AG04449 (cell line): Measurements from ENCODE around the gene ESR1.

Experiments
- CTCF ChIA-PET: fragments of 350-600 bp; formaldehyde crosslinking; extraction: SDS; loops from one replicate; lab custom pipeline; 2021; ENCODE audit warnings: antibody characterized with exemption; lab: Yijun Ruan, JAX
- POLR2A ChIA-PET: fragments of 400-600, 350-600 bp; formaldehyde crosslinking; extraction: SDS; loops from one replicate; lab custom pipeline; 2020; ENCODE audit warnings: antibody characterized with exemption, inconsistent platforms; lab: Yijun Ruan, JAX
- DNase-seq: peaks from one replicate; pipeline ENCODE4 v3.0.0-alpha.2; 2010; ENCODE audit warnings: low read depth, low spot score
- H3K4me3 ChIP-seq: 2 replicates; pipeline ENCODE4 v1.5.1; 2011; ENCODE audit warnings: low read depth, mild to moderate bottlenecking, control low read depth, low read length
- TF ChIP-seq, protein P1 (sequence below): IDR thresholded peaks from one replicate; pipeline ENCODE4 v1.5.1; 2011; ENCODE audit warnings: mild to moderate bottlenecking, moderate library complexity, low read length, control low read depth, inconsistent platforms; ENCODE audit not compliant: insufficient read depth; ENCODE audit errors: missing control alignments

Gene ESR1

DNA sequence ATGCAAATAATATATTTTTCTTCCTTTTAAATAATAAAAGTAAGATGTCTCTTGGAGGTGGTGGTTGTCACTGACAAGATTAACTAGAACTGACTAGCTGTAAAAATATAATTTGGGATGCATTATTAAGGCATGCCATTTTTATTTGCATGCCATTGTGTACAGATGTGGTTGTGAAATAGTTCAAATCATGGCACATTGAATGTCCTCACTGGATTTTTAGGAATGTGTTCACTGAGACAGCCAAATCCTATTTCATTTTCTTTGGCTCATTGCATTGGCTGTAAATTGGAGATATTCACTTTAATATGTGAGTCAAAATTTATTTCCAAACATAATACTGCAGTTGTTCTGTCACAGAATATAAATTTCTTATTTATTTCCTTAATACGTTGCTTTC lies 62.3 kb downstream of the ESR1 start:
- DNase-seq = no peak
- TF ChIP-seq, protein P1, sequence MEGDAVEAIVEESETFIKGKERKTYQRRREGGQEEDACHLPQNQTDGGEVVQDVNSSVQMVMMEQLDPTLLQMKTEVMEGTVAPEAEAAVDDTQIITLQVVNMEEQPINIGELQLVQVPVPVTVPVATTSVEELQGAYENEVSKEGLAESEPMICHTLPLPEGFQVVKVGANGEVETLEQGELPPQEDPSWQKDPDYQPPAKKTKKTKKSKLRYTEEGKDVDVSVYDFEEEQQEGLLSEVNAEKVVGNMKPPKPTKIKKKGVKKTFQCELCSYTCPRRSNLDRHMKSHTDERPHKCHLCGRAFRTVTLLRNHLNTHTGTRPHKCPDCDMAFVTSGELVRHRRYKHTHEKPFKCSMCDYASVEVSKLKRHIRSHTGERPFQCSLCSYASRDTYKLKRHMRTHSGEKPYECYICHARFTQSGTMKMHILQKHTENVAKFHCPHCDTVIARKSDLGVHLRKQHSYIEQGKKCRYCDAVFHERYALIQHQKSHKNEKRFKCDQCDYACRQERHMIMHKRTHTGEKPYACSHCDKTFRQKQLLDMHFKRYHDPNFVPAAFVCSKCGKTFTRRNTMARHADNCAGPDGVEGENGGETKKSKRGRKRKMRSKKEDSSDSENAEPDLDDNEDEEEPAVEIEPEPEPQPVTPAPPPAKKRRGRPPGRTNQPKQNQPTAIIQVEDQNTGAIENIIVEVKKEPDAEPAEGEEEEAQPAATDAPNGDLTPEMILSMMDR = no peak
- POLR2A ChIA-PET = no interaction called here
- CTCF ChIA-PET = no interaction called here
- H3K4me3 ChIP-seq = no peak overlapping the region

DNA sequence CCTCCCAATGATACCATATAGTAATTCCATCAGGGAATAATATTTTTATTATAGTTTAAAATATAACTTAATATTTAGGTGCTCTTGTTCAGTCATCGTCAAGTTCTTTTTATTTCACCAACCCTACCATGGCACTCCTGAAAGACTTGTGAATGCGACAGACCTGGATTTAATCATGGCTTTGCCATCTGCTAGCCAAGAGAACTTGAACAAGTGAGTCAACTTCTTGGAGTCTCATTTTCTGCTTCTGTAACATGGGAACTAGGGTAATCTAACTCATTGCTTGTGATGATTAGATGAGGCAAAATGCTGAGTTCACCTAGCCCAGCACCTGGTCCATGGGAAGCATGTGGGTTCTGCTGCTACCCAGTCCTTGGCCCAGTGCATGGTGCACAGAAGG lies 62.9 kb downstream of the ESR1 start:
- no peak overlapping the region for H3K4me3 ChIP-seq
- CTCF ChIA-PET = no interaction called here
- TF ChIP-seq, protein P1 = no peak
- DNase-seq = no peak
- POLR2A ChIA-PET = no interaction called here

DNA sequence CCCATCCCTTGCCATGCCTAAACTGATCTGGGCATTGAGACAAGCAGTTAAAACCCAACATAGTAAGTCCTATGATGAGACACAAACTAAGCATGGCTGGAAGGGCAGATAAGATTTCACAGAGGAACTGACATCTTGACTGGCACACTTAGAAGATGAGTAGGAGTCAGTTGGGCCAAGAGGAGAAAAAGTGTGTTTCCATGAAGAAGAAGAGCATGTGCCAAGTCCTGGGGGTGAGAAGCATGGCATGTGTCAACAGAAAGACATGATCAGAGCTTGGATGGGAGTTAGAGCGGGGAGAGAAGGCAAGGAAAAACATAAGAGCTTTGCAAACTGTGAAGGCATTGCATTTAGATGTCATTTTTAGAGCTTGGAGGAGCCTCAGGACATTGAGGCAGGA lies 68.0 kb downstream of the ESR1 start:
- ChIA-PET CTCF (no interaction called here), POLR2A (no interaction called here)
- TF ChIP-seq, protein P1 = no peak
- no peak for DNase-seq
- H3K4me3 ChIP-seq = no peak overlapping the region

DNA sequence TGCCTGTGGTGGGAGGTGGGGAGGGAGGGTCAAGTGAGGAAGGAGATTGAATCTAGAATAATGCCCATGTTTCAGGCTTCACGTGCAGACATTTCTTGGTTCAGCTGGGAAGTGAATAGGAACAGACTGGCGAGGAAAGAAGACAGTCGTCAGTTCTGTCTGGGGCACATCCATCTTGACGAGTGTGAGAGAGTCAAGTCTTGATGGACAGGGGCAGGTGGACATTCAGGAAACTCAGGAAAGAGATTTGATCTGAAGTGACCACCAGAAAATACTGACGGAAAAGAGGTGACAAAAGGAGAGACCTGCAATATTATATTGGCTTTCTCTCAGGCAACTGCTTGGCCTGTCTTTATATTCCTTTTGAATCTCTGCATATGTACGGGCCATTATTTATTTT lies 68.6 kb downstream of the ESR1 start:
- CTCF ChIA-PET = no interaction called here

DNA sequence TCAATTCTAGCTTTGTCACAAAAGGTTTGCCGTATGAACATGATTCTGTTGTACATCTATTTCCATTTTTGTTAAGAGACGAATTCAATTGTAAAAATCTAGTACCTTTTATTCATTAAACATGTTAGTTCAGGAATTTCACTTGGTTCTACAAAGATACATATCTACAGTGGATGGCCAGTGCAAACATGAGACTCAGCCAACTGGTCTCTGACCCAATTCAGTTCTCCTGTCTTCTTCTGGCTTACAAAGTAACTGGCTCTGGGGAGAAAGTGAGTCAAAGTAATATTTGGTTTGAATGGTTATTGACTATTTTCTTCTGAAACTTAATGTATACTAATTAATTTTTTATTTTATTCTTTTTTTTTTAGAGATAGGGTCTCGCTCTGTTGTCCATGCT lies 70.0 kb downstream of the ESR1 start:
- no peak overlapping the region for H3K4me3 ChIP-seq
- POLR2A ChIA-PET = no interaction called here
- no peak for DNase-seq
- CTCF ChIA-PET = no interaction called here
- TF ChIP-seq, protein P1 = no peak

More for the DNA sequence above, 68.6 kb downstream of the ESR1 start:
- TF ChIP-seq, protein P1 = no peak
- POLR2A ChIA-PET = no interaction called here
- no peak overlapping the region for H3K4me3 ChIP-seq
- DNase-seq = no peak

DNA sequence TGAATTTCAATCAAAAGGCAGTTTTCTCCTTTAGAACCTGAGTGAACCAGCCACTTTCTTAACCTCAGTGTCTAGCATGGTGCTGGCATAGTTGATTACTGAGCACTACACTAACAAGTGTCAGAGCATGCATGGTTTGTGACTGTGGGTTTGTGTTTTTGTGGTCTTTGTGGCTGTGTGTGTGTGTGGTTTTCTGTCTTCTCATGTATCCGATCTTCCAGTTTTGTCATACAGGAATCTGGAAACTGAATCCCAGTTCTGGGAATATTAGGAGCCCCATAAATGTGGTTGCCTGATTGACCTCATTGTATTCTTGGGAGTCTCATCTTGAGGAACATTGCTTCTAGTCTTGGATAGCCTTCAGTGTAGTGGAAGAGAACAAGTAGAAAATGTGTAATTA lies 73.7 kb downstream of the ESR1 start:
- CTCF ChIA-PET = interaction anchor here (1.4 kb wide), 1 partner anchor 15 kb away, joined by 3 read pairs; no protein-coding TSS in a partner anchor
- no peak overlapping the region for H3K4me3 ChIP-seq
- TF ChIP-seq, protein P1 = no peak
- DNase-seq = no peak
- POLR2A ChIA-PET = no interaction called here
